NCI-H187 (cell line): Measurements from ENCODE around the gene ZNF407.

Experiments
- DNase-seq, 2 experiments: peaks; one replicate each; lab custom pipeline; 2025; lab: John Stamatoyannopoulos, UW

ZNF407 gene

DNA sequence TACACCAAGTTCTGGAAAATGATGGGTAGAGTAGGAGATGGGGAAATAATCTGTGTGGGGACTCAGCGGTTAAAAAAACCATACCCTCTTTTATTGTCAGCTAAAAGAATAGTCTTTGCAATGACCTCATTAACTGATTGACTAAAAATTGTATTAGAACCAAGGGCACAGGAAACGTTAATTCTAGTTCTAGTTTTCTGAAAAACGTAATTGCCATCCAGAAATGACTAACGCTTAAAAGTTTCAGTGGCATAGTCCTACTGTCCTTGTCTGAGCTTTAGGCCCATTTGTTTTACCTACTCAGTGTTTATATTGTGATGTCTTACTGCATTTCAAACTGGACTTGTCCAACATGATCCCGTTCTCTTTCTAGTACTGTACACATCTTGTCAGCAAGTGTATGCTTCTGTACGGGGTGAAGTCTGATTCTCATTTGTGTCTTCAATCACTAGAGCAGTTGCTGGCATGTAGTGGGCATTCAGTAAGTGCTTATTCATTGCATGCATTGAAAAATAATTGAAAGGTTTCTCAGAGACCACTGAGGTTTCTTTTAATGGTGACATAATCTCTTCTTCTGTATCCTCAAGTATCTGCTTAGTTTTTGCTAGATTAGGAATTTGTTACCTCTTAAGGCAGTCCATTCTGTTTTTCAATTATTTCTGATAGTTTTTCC, 81.5 kb downstream of the ZNF407 start:
- no peak for DNase-seq

DNA sequence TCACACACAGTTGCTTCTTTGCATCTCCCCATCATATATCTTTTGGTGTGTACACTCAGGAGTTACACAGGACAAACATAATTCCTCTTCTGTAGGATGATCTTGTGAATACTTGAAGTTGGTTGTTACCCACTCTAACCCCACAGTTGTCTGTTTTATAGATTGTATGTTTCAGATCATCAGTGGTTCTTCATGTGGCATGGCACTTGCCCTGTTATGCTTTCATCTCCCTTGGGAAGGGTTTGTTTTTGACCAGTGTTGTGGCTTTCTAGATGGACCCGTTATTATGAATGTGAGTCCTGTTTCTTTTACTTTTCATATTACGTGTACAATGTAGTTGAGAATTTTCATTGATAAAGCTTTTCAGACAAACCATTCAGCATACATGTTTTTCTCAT, 82.0 kb downstream of the ZNF407 start:
- no peak for DNase-seq

DNA sequence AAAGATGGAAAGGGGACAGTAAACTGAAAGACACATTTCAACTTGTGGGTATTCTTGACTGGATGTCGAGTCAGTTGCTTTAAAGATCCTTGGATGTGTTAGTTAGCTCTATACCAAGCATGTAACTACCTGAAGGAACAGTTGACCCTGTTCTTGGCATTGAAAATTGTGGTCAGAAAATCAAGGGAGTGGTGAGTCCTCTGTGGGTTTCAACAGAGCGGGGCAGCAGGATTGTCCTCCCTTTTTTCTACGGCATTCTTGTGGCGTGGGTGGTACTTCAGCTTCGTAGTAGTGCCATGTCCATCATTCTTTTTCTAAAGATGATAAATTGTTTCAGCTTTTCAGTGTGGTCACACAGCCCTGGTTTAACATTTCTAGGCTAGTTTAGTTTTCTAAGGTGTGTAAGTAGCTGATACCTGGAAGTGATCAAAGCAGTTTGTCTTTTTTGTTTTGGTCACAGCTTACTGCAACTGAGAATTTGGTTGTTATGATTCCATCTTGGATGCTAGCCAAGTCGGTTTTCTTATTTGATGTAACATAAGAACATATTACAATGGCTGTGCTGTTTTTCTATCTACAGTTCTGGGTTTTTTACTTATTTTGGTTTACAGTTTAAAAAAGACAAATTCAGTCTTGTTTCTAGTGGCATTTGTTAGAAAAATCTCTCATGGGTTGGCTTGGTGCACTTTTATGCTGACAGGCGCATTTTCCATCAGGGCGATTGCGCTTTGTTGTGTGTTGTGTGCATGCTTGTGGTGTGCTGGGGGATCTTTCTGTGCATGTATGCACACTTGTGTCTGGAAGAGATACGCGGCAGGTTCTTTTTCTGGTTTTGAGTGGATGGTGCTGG, 84.7 kb downstream of the ZNF407 start:
- peak in 1 of 2 experiments; percentile 48 for DNase-seq

DNA sequence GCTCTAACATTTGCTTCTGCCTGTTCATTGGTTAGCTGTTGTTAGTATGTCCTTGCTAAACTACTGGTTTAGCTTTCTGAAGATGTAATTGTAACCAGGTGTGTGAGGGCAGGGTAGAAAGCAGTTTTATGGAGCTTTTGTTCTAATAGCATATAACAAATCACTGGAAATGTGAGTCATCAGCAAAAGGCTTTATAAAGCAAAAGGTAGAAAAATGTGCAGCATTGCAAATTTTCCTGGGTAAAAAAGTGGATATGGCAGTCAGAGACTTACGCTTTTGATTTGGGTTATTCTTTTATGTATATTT, 85.3 kb downstream of the ZNF407 start:
- no peak for DNase-seq

DNA sequence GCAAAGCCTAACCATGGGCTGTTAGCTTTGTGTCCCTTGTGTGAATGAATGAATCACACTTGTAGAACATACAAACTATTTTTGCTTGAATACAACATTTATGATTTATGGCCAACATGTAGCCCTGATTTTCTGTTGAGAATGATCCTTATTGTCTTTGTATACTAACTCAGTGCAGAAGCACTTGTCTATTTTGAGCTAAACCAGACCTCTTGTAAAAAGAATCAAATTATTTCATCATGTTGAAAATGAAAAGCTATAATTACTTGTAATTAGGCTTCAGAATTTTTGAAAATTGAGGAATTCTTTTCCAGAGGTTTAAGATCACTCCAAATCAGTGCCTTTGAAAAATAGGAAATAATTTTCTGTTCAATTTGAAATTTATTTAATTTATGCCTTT, 85.9 kb downstream of the ZNF407 start:
- DNase-seq, result no peak

DNA sequence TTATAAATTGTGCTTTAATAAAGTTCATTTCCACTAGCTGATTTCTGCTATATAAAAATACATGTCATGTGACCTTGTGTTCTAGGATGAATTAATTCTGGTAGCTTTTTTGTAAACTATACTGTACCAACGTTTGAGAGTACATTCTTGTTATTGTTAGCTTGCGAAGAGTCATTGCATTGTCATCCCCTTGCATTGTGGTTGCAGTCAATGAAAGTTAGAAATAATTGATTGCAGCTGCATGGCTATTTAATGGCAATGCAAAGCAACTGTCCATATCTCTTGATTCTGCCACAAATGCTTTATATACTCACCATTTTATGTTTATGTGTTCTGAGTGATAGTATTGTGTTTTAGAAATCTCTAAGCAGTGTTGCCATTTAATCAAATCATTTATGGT, 91.6 kb downstream of the ZNF407 start:
- DNase-seq, result no peak

DNA sequence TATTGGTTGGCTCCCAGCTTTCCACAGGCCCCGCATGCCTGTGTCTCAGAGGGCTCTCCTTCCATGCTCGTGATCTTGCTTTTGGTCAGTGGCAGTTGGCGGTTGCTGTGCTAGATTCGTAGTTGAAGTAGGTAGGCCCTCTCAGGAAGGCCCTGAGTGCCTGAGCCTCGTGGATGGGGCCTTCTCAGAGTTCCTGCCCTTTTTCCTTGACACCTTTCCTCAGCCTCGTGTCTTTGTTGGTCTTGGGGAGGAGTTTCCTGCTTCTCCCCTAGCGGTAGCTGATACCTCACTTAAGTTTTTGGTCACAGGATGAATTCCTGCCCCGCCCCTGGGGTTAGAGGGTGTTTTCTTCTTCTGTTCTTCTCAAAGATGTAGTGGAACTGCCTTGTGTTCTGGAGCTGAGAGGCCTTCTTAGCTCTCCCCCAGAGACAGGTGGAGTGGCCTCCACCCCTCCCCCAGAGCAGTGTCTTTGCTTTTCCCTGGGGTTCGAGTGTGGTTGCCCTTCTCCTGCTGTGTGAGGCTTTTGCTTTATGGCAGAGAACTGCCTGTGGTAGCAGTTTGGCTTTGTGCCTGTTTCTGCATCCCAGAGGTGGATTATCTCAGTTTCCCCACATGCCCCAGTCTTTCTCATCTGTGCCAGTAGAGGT, 94.8 kb downstream of the ZNF407 start:
- no peak for DNase-seq

DNA sequence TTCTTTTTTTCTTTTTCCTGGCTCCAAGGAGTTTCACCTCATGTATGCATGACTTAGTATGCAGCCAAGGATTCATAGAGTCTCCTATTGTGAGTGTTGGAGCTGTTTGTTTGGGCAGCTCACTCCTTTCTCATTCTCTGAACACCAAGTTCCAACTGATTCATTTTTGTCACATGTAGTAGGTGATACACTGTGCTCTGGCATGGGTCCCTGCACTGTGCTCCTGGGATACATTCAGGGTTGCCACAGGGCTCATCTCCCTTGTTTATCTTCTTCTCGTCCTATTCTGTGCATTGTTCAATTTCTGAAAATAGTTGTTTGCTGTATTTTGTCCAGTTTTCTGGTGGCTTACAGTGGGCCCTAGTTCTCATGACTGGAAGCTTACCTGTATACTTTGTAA, 96.8 kb downstream of the ZNF407 start:
- DNase-seq, result no peak

DNA sequence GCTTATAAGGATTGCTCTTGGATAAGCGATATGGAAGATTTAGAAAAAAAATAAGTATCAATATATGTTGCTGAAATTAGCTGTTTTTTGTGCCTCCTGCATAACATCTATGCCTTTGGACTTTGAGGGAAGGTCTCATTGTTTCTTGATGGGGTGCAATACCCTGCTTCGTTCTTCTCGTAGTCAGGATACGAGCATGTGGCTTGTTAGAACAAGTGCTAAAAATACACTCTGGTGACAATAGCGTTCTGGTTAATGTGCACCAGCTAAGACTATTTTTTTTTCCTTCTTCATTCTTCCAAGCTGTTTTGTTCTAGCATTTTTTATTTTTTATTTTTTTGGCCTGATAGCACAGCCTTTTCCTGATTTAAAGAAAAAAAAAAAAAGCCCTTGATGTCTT, 97.5 kb downstream of the ZNF407 start:
- no peak for DNase-seq

DNA sequence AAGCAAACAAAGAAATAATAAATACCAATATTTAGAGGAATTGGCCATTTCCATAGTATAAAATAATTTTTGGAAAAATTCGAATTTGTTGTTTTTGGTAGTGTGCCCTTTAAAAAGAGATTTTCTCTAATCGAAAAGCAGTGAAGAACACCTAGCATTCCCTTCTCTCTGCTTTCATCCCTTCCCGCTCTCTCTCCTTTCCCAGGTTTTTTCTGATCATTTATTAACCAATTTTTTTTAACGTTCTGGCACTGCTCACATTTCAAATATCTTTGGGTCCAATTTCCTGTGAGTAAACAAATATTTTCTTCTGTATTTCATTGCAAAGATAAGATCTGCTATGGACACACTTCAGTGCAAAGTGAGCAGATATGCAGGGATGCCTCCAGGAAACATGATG, 101.2 kb downstream of the ZNF407 start:
- no peak for DNase-seq

DNA sequence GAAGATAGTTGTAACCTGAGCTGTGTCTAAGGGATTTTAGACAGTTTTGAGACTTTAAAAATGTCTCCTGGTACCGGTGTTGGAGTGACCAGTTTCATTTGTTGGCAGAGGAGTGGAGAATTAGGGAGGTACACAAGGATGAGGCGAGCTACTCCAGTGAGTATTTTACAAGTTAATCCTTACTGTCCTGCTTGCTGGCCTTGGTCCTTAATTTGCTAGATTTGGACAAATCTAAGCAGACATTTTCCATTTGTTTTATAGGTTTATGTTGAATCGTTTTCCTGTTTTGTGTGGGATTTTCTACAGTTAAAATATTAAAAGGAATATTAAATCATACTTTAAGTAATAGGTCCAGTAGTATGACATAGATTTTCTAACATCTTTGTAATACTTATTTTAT, 101.8 kb downstream of the ZNF407 start:
- no peak for DNase-seq

DNA sequence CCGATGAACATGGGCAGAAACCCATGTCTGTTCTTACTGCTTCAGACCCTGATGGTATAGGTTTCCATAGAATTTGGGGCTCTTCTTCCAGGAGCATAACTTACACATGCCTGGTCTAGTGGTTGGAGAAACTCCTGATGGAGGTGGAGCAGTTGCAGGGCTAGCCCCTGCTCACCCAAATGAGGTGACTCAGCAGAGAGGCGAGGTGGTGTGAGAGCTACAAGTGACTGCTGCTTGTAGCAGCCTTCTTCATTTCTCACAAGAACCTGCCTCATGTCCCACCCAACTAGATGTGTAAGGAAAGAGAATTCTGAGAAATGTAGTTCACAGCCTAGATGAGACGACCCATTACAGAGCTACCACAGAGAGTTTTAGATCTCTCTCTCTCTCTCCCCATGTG, 105.3 kb downstream of the ZNF407 start:
- no peak for DNase-seq

DNA sequence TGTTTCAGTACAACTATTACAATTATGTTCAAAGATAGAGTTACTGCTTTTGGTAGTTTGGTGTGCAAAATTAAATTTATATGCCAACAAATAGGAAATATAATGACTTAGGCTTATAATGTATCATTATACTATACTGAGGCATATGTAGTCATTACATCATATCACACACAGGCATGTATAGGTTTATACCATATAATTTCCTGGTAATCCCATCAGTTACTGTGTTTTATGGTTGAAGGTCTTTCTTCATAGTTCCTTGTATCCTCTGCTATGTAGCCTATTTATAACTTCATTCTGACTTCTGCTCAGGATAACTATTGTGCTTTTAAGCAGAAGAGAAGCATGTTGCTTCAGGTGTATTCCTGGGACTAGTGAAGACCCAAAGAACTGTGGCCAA, 110.5 kb downstream of the ZNF407 start:
- no peak for DNase-seq

DNA sequence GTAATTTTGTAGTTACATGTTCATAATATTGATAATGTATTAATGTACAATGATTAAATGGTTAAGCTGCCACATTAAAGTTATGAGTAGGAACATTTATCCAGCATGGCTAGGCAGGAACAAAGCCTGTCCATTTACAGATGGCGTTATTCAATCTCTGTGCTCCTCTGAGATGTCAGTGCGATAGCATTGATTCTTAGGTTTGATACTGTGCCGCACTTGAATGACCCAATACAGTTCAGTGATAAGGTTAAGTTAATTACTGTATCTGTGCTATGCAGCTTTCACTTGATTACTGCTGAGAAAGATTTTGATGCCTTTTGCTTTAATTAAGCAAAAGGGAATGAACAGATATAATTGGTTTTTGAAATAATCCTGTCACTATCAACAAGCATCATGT, 111.8 kb downstream of the ZNF407 start:
- no peak for DNase-seq

DNA sequence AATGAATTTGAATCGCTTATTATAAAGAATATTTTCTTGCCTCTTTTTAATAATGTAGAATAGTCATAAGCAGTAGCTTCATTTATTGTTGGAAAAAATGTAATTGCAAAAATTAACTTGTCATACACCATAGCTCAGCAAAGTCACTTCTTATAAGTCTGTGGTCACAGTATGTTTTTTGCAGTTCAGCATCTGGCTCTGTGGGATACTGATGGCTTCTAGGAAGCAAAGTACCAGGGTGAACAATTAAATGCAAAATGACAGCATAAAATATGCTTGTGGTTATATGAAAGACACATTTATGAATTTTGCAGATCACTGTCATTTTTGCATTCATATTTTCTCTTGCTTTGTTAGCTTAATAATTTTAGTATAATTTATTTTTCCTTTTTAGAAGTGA, 116.5 kb downstream of the ZNF407 start:
- DNase-seq, result no peak

DNA sequence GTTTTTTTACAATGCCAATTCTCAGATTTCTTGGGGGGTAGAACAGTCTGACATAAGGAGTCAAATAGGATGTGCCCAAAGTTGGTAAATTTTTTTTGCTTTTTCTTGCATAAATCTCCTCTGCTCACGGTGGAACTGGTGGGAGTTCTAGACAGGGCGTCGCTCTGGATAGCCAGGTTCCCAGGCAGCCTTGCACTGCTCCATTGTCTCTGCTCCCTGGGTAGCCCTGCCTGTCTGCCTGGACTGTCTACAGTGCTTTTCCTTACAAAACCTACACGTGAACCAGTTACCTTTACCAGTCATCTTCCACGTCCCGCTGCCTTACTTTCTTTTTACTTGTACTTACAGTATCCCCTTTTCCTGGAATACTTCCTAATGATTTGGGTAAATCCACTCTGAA, 117.1 kb downstream of the ZNF407 start:
- no peak for DNase-seq

DNA sequence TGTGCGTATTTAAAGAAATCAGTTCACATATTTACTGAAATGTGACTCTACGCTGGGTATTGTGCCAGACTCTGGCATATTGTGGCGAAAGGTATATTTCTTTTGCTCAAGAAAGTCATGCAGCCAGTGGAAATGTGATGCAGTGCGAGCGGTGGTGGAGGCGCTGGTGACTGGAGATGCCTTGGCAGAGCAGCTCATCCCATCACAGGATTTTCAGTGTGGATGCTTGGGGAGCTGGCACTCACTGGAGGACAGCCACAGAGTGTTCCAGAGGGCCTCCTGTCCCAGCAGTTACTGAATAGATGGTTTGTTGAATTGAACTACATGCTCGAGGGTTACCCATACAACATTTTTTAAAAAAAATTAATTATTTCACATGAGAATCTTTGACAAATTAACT, 117.6 kb downstream of the ZNF407 start:
- no peak for DNase-seq

DNA sequence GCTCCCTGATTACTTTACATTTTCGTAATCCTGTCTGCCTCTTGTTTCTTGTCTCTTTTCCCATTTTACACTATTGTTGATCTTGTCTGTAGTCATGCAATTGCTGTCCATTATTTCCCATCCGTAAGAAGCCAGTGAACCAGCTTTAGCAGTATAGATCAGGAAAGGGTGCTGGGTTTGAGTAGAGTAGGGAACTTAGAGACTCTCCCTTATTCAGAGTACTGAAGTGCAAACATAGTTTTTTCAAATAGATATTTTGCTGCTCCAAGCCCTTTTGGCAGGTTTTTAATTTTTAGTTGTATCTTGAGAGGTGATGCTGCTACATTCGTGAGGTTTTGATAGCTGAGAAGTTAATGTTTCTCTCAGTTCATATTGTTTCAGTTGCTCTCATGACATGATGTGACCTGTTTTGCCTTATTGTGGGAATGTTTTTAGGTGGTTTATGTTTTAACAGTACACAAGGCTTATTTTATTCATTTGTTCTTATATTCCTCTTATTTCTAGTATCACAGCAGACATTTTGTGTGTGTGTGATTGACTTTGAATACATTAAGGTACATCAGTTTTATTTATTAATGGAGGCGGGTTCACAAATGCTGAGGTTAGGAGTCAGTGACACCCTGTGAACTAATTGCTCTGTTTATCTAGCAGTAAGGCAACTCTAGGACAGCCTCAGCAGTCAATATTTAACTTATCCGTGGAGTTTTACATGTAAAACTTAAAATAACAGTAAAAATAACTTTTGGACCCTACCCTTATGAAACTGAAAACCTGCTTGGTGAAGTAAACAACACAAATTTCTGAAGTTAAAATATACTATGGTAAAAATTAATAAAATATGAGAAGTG, 118.4 kb downstream of the ZNF407 start:
- no peak for DNase-seq

DNA sequence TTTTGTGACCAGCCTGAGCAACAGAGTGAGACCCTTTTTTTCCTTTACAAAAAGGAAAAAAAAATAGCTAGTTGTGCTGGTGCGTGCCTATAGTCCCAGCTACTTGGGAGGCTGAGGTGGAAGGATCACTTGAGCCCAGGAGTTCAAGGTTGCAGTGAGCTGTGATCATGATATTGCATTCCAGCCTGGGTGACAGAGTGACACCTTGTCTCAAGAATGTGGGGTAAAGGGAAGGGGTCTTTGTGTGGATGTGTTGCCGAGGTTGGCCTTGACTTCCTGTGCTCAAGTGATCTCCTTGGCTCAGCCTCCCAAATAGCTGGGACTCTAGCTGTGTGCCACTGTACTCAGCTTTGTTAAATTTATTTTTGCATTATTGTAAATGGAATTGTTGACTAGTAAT, 120.6 kb downstream of the ZNF407 start:
- no peak for DNase-seq

DNA sequence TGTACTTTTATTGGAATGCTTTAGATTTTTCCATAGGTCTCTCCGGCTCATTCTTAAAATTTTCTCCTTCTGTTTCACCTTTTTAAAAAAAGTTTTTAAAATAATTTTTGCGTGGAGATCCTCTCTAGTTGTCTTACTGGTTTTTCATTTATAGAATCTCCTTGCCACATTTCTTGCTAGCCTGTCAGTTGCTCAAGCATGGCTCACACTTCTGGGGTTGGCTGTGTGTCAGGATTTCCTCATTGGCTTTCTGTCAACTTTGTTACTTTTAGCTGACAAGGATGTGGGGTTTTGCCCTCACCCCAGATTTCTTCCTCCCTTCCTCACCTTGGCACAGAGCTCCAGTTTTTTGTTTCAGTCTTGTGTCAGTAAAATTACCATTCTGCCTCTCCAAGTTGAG, 124.6 kb downstream of the ZNF407 start:
- DNase-seq, result no peak

DNA sequence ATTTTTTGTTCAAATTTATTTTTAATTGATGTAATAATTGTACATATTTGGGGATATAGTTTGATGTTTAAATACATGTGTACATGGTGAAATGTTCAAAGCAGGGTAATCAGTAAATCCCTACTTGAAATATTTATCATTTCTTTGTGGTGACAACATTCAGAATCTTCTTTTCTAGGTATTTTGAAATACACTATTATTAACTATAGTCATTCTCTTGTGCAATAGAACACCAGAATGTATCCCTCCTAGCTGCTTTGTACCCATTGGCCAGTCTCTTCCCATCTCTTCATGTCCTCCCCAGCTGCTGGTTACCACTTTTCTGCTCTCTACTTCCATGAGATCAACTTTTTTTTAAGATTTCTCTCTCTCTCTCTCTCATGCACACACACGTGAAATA, 126.5 kb downstream of the ZNF407 start:
- DNase-seq, result no peak

DNA sequence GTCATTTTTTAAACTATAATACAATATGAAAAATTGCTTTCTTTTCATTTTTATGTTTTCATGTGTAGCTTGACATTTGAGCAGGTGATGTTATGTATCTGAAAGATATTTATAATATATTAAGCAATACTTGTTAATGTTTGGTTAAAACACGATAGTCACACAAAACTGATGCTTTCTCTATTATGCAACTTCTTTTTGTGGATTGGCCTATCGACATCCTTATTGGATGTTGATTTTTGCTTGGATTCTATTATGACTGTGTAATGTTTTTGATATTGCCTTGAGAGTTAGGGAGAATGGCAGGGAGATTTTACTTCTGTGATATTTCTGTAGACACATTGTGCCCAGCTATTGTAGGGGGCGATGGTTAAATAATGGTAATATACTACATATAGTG, 128.0 kb downstream of the ZNF407 start:
- DNase-seq, result no peak

DNA sequence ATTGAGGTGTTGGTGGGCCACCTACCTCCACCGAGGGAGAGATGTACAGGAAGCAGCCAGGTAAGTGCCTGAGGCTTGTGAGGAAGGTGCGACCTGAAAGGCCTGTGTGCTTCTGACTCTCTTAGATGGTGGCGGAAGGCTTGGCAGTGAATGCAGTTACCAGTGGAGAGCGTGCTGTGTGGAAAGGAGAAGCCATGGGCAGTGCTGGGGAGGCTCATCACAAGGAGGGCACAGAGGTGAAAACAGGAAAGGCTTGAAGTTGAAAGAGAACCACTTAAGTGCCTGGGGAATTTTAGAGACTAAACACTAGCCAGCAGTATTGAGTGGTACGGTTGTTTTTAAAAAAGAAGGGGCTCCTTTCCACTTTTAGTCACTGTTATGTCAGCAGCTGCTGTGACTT, 130.9 kb downstream of the ZNF407 start:
- no peak for DNase-seq
